Endothelial cell of coronary artery (primary cell): ENCODE measurements around the gene RBFA. TPM values are rescaled to one million over a fixed set of nuclear protein-coding genes. Genes with fewer than 3 reads are reported as not detected.

Source experiments
- total RNA-seq: library from RNA; depleted of rRNA; stranded (reverse); fragments of >200 nt; gene quantifications from 2 replicates; pipeline ENCODE4 v1.2.3, GENCODE V29; 2014

RBFA gene
- 33.3 and 34.3 TPM in 2 replicates for total RNA-seq

GRCh38 chr18:80034068-80034851 is at the start of gene RBFA:
TSS of gene RBFA (plus strand) at chr18:80034434. CDS start at chr18:80034496, 62 bp downstream.

GRCh38 chr18:79988451-79989194 is 45.6 kb upstream of the RBFA start, which contains the start of gene TXNL4A:
TSS of gene TXNL4A (minus strand) at chr18:79988563. CDS start at chr18:79988392, 171 bp downstream.

Other genes with a start within 250 kb of the RBFA start
- not detected in 2 replicates for gene KCNG2, start 236.5 kb upstream of the RBFA start, total RNA-seq
- 37.2 and 39.0 TPM in 2 replicates for gene SLC66A2, start 82.8 kb upstream of the RBFA start, total RNA-seq
- gene HSBP1L1, start 69.8 kb upstream of the RBFA start, total RNA-seq = 2.0 and 2.2 TPM in 2 replicates
- gene TXNL4A, start 45.9 kb upstream of the RBFA start, total RNA-seq = 79.0 and 88.0 TPM in 2 replicates
- gene ADNP2, start 74.8 kb downstream of the RBFA start, total RNA-seq = 11.4 and 12.6 TPM in 2 replicates
- gene PARD6G, start 213.1 kb downstream of the RBFA start, total RNA-seq = 0.75 and 1.3 TPM in 2 replicates